SU-DHL-6 (cell line): ENCODE results near the gene NDUFA3.
"Not testable (repeated sequence)": the region's sequence is repeated elsewhere in the genome, so short reads cannot be mapped to it uniquely, and the experiment has no call there.

Experiments
- H2AFZ ChIP-seq: fragments of 200-600 bp; sonication (generic); 2 replicates; pipeline ENCODE4 v1.6.1; 2014; ENCODE audit warnings: low read depth, mild to moderate bottlenecking, moderate library complexity, mixed read lengths, antibody characterized with exemption, low read length; ENCODE audit not compliant: severe bottlenecking
- H3F3A ChIP-seq: fragments of 200-600 bp; shearing (Covaris generic); 2 replicates; pipeline ENCODE4 v1.6.0; 2016; ENCODE audit warnings: antibody characterized with exemption, mild to moderate bottlenecking; ENCODE audit not compliant: insufficient read depth
- H3K27ac ChIP-seq: fragments of 200-600 bp; sonication (generic); 2 replicates; pipeline ENCODE4 v1.5.1; 2016; ENCODE audit warnings: low read depth, mild to moderate bottlenecking, low read length, moderate library complexity, mixed read lengths
- H3K27me3 ChIP-seq: fragments of 200-600 bp; sonication (generic), shearing (Covaris generic); 2 replicates; pipeline ENCODE4 v1.6.0; 2014; ENCODE audit warnings: mild to moderate bottlenecking, low read length
- H3K36me3 ChIP-seq: fragments of 200-600 bp; sonication (generic); 2 replicates; pipeline ENCODE4 v1.6.1; 2014; ENCODE audit warnings: mild to moderate bottlenecking, low read length, mixed read lengths
- H3K4me2 ChIP-seq: fragments of 300-600, 200-600 bp; shearing (Covaris generic), sonication (generic); 2 replicates; pipeline ENCODE4 v1.6.0; 2014; ENCODE audit warnings: low read length, low read depth, mild to moderate bottlenecking; ENCODE audit not compliant: poor library complexity, severe bottlenecking
- H3K4me3 ChIP-seq: fragments of 200-600 bp; sonication (generic); 2 replicates; pipeline ENCODE4 v1.5.1; 2014; ENCODE audit warnings: antibody characterized with exemption, low read length, mild to moderate bottlenecking, mixed read lengths; ENCODE audit not compliant: insufficient read depth, poor library complexity, severe bottlenecking
- H3K79me2 ChIP-seq: fragments of 200-600 bp; sonication (generic); 2 replicates; pipeline ENCODE4 v1.6.1; 2014; ENCODE audit warnings: mild to moderate bottlenecking, low read length, moderate library complexity; ENCODE audit not compliant: insufficient read depth
- H3K9ac ChIP-seq: fragments of 200-600 bp; sonication (generic); 2 replicates; pipeline ENCODE4 v1.7.0; 2014; ENCODE audit warnings: mild to moderate bottlenecking, low read length
- H3K9me2 ChIP-seq: fragments of 200-600 bp; sonication (generic); replicated peaks from 2 replicates; pipeline ENCODE4 v1.6.1; 2014; ENCODE audit warnings: low read length; ENCODE audit not compliant: insufficient read depth
- H3K9me3 ChIP-seq: fragments of 200-600 bp; sonication (generic); 2 replicates; pipeline ENCODE4 v1.6.1; 2014; ENCODE audit warnings: low read length, mixed read lengths; ENCODE audit not compliant: insufficient read depth
- H4K20me1 ChIP-seq: fragments of 200-600 bp; sonication (generic); 2 replicates; pipeline ENCODE4 v1.6.1; 2014; ENCODE audit warnings: low read depth, mild to moderate bottlenecking, antibody characterized with exemption, low read length, moderate library complexity, mixed read lengths
- EZH2phosphoT487 ChIP-seq: fragments of 200-600 bp; sonication (generic), shearing (Covaris generic); conservative IDR thresholded peaks from 2 replicates; pipeline ENCODE4 v1.6.1; 2018; ENCODE audit warnings: mild to moderate bottlenecking, antibody characterized with exemption, low read length, moderate library complexity, mixed read lengths
- TF ChIP-seq, protein P1 (sequence below): fragments of 200-600 bp; sonication (generic); IDR thresholded peaks from one replicate; pipeline ENCODE4 v1.5.1; 2017; ENCODE audit warnings: antibody characterized with exemption, mild to moderate bottlenecking, low read length, moderate library complexity; ENCODE audit not compliant: insufficient read depth, poor library complexity, severe bottlenecking

Gene NDUFA3

DNA sequence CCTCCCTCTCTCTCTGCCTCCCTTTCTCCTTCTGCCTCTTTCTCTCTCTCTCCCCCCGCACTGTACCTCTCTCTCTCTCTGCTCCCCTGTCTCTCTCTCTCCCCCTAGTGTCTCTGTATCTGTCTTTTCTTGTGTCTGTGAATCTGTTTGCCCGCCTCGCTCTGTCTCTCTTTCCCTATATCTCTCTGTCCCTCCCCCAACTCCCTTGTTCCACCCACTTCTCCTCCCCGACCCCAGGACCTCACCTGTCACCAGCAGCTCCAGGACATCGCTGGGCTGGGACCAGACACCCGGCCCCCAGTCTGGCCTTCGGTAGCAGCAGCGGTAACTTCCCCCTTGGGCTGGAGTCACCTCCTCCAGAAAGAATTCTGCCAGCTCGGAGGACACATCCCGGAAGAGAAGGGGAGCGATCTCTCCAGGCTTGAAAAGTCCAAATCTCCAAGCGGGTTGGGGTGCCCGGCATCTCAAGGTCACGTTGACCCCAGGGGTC is 6.0 kb upstream of the NDUFA3 start:
- Histone ChIP-seq H3K27me3 (no peaks in the 10 kb centered on the region), H2AFZ (peak overlapping the region; percentile 64), H3K79me2 (no peaks in the 10 kb centered on the region), H3K27ac (no peak overlapping the region), H3K9me2 (no peaks in the 10 kb centered on the region), H3K4me2 (peak overlapping the region; percentile 20), H3K4me3 (no peak overlapping the region), H3K9ac (no peak overlapping the region), H3K36me3 (no peaks in the 10 kb centered on the region), H3K9me3 (no peaks in the 10 kb centered on the region), H3F3A (no peaks in the 10 kb centered on the region), H4K20me1 (no peaks in the 10 kb centered on the region)
- TF ChIP-seq EZH2phosphoT487: no peak
- TF ChIP-seq, protein P1, sequence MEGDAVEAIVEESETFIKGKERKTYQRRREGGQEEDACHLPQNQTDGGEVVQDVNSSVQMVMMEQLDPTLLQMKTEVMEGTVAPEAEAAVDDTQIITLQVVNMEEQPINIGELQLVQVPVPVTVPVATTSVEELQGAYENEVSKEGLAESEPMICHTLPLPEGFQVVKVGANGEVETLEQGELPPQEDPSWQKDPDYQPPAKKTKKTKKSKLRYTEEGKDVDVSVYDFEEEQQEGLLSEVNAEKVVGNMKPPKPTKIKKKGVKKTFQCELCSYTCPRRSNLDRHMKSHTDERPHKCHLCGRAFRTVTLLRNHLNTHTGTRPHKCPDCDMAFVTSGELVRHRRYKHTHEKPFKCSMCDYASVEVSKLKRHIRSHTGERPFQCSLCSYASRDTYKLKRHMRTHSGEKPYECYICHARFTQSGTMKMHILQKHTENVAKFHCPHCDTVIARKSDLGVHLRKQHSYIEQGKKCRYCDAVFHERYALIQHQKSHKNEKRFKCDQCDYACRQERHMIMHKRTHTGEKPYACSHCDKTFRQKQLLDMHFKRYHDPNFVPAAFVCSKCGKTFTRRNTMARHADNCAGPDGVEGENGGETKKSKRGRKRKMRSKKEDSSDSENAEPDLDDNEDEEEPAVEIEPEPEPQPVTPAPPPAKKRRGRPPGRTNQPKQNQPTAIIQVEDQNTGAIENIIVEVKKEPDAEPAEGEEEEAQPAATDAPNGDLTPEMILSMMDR: peak; percentile 13

DNA sequence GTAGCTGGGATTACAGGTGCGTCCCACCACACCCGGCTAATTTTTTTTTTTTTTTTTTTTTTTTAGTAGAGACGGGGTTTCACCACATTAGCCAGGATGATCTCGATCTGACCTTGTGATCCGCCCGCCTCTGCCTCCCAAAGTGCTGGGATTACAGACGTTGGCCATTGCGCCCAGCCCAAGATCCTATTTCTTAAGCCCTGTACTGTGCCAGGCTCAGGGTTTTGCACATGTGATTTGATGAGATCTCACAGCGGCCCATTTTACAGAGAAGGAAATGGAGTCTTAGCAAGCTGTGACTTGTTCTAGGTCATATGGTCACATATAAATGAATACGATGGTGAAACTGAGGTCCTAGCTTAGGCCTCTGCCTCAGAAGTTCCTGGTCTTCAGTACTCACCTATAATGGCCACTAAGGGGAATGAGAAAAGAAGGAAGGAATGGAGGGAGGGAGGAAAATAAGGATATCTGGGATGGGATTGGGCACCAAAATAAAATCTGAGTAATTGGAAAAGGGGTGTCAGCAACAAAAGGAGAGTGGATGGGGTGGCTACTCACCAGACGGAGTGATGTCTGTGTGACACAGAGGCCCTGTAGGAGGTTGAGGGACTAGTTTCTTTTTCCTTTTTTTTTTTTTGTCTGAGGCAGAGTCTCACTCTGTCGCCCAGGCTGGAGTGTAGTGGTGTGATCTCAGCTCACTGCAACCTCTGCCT is 3.3 kb upstream of the NDUFA3 start:
- TF ChIP-seq, protein P1: no peak
- Histone ChIP-seq H3K36me3 (no peaks in the 10 kb centered on the region), H3K9me3 (no peaks in the 10 kb centered on the region), H3K9me2 (no peaks in the 10 kb centered on the region), H3K4me3 (no peak overlapping the region), H3K4me2 (no peak overlapping the region), H3K79me2 (peaks cover 11% of the 10 kb centered on the region), H3K27ac (no peak overlapping the region), H4K20me1 (no peaks in the 10 kb centered on the region), H2AFZ (no peak overlapping the region), H3F3A (no peaks in the 10 kb centered on the region), H3K27me3 (no peaks in the 10 kb centered on the region), H3K9ac (no peak overlapping the region)

DNA sequence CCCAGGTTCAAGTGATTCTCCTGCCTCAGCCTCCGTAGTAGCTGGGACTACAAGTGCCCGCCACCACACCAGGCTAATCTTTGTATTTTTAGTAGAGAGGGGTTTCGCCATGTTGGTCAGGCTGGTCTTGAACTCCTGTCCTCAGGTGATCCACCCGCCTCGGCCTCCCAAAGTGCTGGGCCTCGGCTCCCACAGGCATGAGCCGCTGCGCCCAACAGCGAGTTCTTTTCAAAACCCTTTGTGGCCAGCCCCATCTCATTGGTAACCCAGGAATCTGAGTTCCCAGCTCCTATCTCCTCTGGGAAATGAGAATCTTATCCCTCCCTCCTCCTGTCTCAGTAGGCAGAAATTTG is 2.8 kb upstream of the NDUFA3 start:
- H3K79me2 ChIP-seq: peaks cover 11% of the 10 kb centered on the region
- not testable (repeated sequence) for H3K27me3 ChIP-seq, H3K36me3 ChIP-seq, H3K4me2 ChIP-seq, H3F3A ChIP-seq, H2AFZ ChIP-seq, H3K9me3 ChIP-seq, H4K20me1 ChIP-seq, H3K9me2 ChIP-seq, H3K4me3 ChIP-seq, H3K27ac ChIP-seq, H3K9ac ChIP-seq

DNA sequence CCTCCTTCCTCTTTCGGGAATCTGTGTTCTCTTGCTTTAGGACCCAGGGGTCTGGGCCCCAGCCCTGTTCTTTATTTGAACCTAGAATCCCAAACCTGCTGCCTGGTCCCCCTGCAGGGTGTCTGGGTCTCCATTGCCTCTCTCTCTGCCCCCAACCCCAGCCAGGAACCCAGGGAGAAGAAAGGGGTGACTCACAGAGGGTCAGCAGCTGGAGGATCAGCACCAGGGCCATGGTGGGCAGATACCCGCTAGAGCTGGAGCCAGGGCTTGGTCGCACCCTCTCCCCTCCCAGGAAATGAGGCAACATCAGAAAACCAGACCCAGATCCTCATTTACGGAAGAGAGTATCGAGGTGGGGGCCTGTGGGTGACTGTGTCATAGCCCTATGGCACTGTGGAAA is 2.1 kb upstream of the NDUFA3 start, which contains the start of gene OSCAR:
TSS of gene OSCAR (minus strand) at position 243 of the 400 bp plus-strand sequence. CDS start at position 232, 11 bp downstream.
- H4K20me1 ChIP-seq: no peaks in the 10 kb centered on the region
- TF ChIP-seq, protein P1: no peak
- no peak for TF ChIP-seq EZH2phosphoT487
- H3K9ac ChIP-seq: no peak within 1 kb of the TSS
- H3K36me3 ChIP-seq: no peaks in the 10 kb centered on the region
- H2AFZ ChIP-seq: no peak within 1 kb of the TSS
- H3F3A ChIP-seq: no peaks in the 10 kb centered on the region
- H3K9me3 ChIP-seq: no peaks in the 10 kb centered on the region
- no peaks in the 10 kb centered on the region for H3K27me3 ChIP-seq
- no peak within 1 kb of the TSS for H3K4me2 ChIP-seq
- no peak within 1 kb of the TSS for H3K27ac ChIP-seq
- H3K4me3 ChIP-seq: no peak within 1 kb of the TSS
- no peaks in the 10 kb centered on the region for H3K9me2 ChIP-seq
- peaks cover 11% of the 10 kb centered on the region for H3K79me2 ChIP-seq
